Erythroblast (primary cell): ENCODE data around the gene UCHL5.

Experiments
- GATA1 ChIP-seq: IDR thresholded peaks from 2 replicates; pipeline ENCODE4 v1.6.1; 2011; ENCODE audit warnings: low read depth, mild to moderate bottlenecking, control low read depth, low read length, moderate library complexity
- POLR2A ChIP-seq: IDR thresholded peaks from 2 replicates; pipeline ENCODE4 v1.6.1; 2011; ENCODE audit warnings: mild to moderate bottlenecking, low read length

GRCh38 chr1:193042766-193043691 is 16.1 kb downstream of the UCHL5 start:
- TF ChIP-seq POLR2A (no peak), GATA1 (no peak)
